HEK293 (cell line): ENCODE results near the gene GLIS1.

Source experiments
- CTCF ChIA-PET: fragments of 350-600 bp; formaldehyde crosslinking; extraction: SDS; loops from one replicate; lab custom pipeline; 2021; ENCODE audit warnings: antibody characterized with exemption; lab: Yijun Ruan, JAX
- POLR2A ChIA-PET: fragments of 300-600 bp; formaldehyde crosslinking; extraction: SDS; loops from one replicate; lab custom pipeline; 2020; ENCODE audit warnings: antibody characterized with exemption, inconsistent platforms; lab: Yijun Ruan, JAX
- H3K27ac ChIP-seq: fragments of 200-500 bp; sonication (Bioruptor generic); 2 replicates; pipeline ENCODE4 v1.5.1; 2014; ENCODE audit warnings: low read depth, low read length, control low read depth, inconsistent platforms; ENCODE audit errors: extremely low read depth
- H3K36me3 ChIP-seq, 2 experiments: fragments of 200-500 bp in 1 of 2; sonication (Bioruptor generic) in 1 of 2; 1 replicate in 1 of 2; 2 replicates in 1 of 2; pipeline ENCODE4 v1.5.1; 2014 to 2017; ENCODE audit warnings: inconsistent platforms in 2 of 2, low read length in 2 of 2; ENCODE audit not compliant: control insufficient read depth in 2 of 2, insufficient read depth in 1 of 2
- H3K4me1 ChIP-seq: fragments of 200-500 bp; sonication (Bioruptor generic); 2 replicates; pipeline ENCODE4 v1.5.1; 2014; ENCODE audit warnings: mild to moderate bottlenecking, low read length, inconsistent platforms; ENCODE audit not compliant: control insufficient read depth, insufficient read depth
- H3K4me3 ChIP-seq: 2 replicates; pipeline ENCODE4 v1.5.1; 2011; ENCODE audit warnings: low read depth, mild to moderate bottlenecking, control low read depth, low read length, moderate library complexity
- H3K9me3 ChIP-seq: fragments of 200-500 bp; sonication (Bioruptor generic); 2 replicates; pipeline ENCODE4 v1.5.1; 2014; ENCODE audit warnings: low read depth, low read length, inconsistent platforms; ENCODE audit not compliant: control insufficient read depth, insufficient read depth
- CTCF ChIP-seq: fragments of 450-650 bp; formaldehyde crosslinking; IDR thresholded peaks from 2 replicates; pipeline ENCODE4 v1.5.1; 2016; ENCODE audit warnings: missing biosample characterization, missing genetic modification characterization
- KLF17 ChIP-seq: fragments of 450-650 bp; formaldehyde crosslinking; IDR thresholded peaks from 2 replicates; pipeline ENCODE4 v1.5.1; 2016; ENCODE audit warnings: missing biosample characterization, missing genetic modification characterization
- KLF8 ChIP-seq: fragments of 450-650 bp; formaldehyde crosslinking; IDR thresholded peaks from 2 replicates; pipeline ENCODE4 v1.5.1; 2016; ENCODE audit warnings: missing biosample characterization, missing genetic modification characterization
- SCRT2 ChIP-seq: fragments of 450-650 bp; formaldehyde crosslinking; IDR thresholded peaks from 2 replicates; pipeline ENCODE4 v1.5.1; 2016; ENCODE audit warnings: missing biosample characterization, missing genetic modification characterization
- TRIM28 ChIP-seq: IDR thresholded peaks from 2 replicates; pipeline ENCODE4 v1.6.1; 2011; ENCODE audit warnings: low read length, control low read depth, borderline replicate concordance
- ZBTB1 ChIP-seq: fragments of 450-650 bp; formaldehyde crosslinking; IDR thresholded peaks from 2 replicates; pipeline ENCODE4 v1.5.1; 2016; ENCODE audit warnings: missing biosample characterization, missing genetic modification characterization
- ZNF155 ChIP-seq: fragments of 450-650 bp; formaldehyde crosslinking; IDR thresholded peaks from 2 replicates; pipeline ENCODE4 v1.5.1; 2016; ENCODE audit warnings: missing biosample characterization, missing genetic modification characterization
- ZNF211 ChIP-seq: fragments of 450-650 bp; formaldehyde crosslinking; IDR thresholded peaks from 2 replicates; pipeline ENCODE4 v1.5.1; 2016; ENCODE audit warnings: low read depth, missing biosample characterization, missing genetic modification characterization
- ZNF335 ChIP-seq: fragments of 450-650 bp; formaldehyde crosslinking; conservative IDR thresholded peaks from 2 replicates; pipeline ENCODE4 v1.5.1; 2016; ENCODE audit warnings: missing biosample characterization, missing genetic modification characterization
- ZNF350 ChIP-seq: fragments of 450-650 bp; formaldehyde crosslinking; IDR thresholded peaks from 2 replicates; pipeline ENCODE4 v1.5.0; 2017; ENCODE audit warnings: missing biosample characterization, mild to moderate bottlenecking, missing genetic modification characterization
- ZNF404 ChIP-seq: fragments of 450-650 bp; formaldehyde crosslinking; IDR thresholded peaks from 2 replicates; pipeline ENCODE4 v1.5.1; 2017; ENCODE audit warnings: missing biosample characterization, missing genetic modification characterization
- ZNF416 ChIP-seq: fragments of 450-650 bp; formaldehyde crosslinking; IDR thresholded peaks from 2 replicates; pipeline ENCODE4 v1.5.1; 2016; ENCODE audit warnings: missing biosample characterization, missing genetic modification characterization
- ZNF544 ChIP-seq: fragments of 450-650 bp; formaldehyde crosslinking; IDR thresholded peaks from 2 replicates; pipeline ENCODE4 v1.5.0; 2017; ENCODE audit warnings: missing biosample characterization, missing genetic modification characterization
- ZNF600 ChIP-seq: fragments of 450-650 bp; formaldehyde crosslinking; IDR thresholded peaks from 2 replicates; pipeline ENCODE4 v1.5.1; 2016; ENCODE audit warnings: missing biosample characterization, missing genetic modification characterization
- ZNF660 ChIP-seq: fragments of 450-650 bp; IDR thresholded peaks from 2 replicates; pipeline ENCODE4 v1.5.1; 2018; ENCODE audit warnings: missing biosample characterization, mild to moderate bottlenecking, missing genetic modification characterization
- ZNF707 ChIP-seq: fragments of 450-650 bp; formaldehyde crosslinking; IDR thresholded peaks from 2 replicates; pipeline ENCODE4 v1.5.1; 2016; ENCODE audit warnings: missing biosample characterization, missing genetic modification characterization
- ZSCAN16 ChIP-seq: fragments of 450-650 bp; formaldehyde crosslinking; IDR thresholded peaks from 2 replicates; pipeline ENCODE4 v1.5.1; 2016; ENCODE audit warnings: missing biosample characterization, missing genetic modification characterization
- TF ChIP-seq, protein P1 (sequence below): fragments of 450-650 bp; formaldehyde crosslinking; IDR thresholded peaks from 2 replicates; pipeline ENCODE4 v1.5.1; 2016; ENCODE audit warnings: missing biosample characterization, missing genetic modification characterization
- TF ChIP-seq, protein P2 (sequence below): fragments of 450-650 bp; formaldehyde crosslinking; IDR thresholded peaks from 2 replicates; pipeline ENCODE4 v1.5.1; 2016; ENCODE audit warnings: missing biosample characterization, missing genetic modification characterization, low read depth
- TF ChIP-seq, protein P3 (sequence below): fragments of 450-650 bp; formaldehyde crosslinking; IDR thresholded peaks from 2 replicates; pipeline ENCODE4 v1.5.1; 2016; ENCODE audit warnings: missing biosample characterization, missing genetic modification characterization

Gene GLIS1

DNA sequence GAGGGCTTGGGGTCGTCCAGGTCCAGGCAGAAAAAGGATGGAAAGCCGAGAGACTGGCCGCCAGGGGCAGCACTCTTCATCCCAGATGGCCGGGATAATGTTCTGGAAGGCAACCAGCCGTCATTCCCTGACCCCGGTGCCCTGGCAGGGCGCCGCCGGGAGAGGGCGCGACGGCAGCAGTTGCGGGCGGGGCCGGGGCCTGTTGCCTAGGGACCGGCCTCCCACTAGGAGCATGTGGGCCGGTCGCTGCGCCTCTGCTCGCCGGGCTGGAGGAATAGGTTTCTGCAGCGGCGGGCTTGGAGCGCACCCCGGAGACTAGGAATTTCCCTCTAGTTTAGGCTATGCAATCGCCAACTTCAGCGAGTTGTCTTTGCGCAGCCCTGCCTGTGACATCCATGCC is 268.8 kb downstream of the GLIS1 start (continued):
- TF ChIP-seq ZNF660, result peak; percentile 31; the same call in 1 of the 2 replicates
- TF ChIP-seq ZNF600 (tag by site-specific recombination), result peak; percentile 85
- TF ChIP-seq, protein P1, sequence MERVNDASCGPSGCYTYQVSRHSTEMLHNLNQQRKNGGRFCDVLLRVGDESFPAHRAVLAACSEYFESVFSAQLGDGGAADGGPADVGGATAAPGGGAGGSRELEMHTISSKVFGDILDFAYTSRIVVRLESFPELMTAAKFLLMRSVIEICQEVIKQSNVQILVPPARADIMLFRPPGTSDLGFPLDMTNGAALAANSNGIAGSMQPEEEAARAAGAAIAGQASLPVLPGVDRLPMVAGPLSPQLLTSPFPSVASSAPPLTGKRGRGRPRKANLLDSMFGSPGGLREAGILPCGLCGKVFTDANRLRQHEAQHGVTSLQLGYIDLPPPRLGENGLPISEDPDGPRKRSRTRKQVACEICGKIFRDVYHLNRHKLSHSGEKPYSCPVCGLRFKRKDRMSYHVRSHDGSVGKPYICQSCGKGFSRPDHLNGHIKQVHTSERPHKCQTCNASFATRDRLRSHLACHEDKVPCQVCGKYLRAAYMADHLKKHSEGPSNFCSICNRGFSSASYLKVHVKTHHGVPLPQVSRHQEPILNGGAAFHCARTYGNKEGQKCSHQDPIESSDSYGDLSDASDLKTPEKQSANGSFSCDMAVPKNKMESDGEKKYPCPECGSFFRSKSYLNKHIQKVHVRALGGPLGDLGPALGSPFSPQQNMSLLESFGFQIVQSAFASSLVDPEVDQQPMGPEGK, result peak; percentile 58; the same call in 1 of the 2 replicates
- 0 out of 2 replicates have a peak, but pooled peaks have one; percentile 21 for TF ChIP-seq CTCF (tag by site-specific recombination)
- peak; percentile 42; the same call in 1 of the 2 replicates for TF ChIP-seq SCRT2 (tag by site-specific recombination)

DNA sequence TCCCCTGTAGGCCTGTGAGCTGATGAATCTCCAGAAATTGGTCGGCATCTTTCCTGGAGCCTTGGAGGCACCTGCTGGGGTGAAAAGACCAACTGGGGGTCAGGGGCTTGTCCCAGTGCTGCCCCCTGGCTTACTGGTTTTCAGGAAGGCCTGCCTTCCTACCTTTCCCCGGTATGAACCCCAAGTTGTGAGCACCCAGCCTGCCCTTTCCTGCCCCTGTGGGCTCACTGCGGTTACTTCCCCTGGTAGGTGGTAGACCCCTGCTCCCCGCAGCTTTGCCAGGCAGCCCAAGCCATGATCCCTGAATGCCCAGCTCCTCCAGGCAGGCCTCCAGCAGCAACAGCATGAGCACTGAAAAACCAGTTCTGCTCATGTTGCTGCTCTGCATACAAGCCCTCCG is 269.6 kb downstream of the GLIS1 start:
- Histone ChIP-seq H3K36me3 (no peaks in the 10 kb centered on the region), H3K4me3 (no peak overlapping the region), H3K4me1 (no peaks in the 10 kb centered on the region), H3K9me3 (no peaks in the 10 kb centered on the region), H3K27ac (no peak overlapping the region)
- POLR2A ChIA-PET, result no interaction called here
- TF ChIP-seq, protein P2, sequence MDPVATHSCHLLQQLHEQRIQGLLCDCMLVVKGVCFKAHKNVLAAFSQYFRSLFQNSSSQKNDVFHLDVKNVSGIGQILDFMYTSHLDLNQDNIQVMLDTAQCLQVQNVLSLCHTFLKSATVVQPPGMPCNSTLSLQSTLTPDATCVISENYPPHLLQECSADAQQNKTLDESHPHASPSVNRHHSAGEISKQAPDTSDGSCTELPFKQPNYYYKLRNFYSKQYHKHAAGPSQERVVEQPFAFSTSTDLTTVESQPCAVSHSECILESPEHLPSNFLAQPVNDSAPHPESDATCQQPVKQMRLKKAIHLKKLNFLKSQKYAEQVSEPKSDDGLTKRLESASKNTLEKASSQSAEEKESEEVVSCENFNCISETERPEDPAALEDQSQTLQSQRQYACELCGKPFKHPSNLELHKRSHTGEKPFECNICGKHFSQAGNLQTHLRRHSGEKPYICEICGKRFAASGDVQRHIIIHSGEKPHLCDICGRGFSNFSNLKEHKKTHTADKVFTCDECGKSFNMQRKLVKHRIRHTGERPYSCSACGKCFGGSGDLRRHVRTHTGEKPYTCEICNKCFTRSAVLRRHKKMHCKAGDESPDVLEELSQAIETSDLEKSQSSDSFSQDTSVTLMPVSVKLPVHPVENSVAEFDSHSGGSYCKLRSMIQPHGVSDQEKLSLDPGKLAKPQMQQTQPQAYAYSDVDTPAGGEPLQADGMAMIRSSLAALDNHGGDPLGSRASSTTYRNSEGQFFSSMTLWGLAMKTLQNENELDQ (tag by site-specific recombination), result no peak
- TF ChIP-seq ZNF155 (tag by site-specific recombination), result no peak
- TF ChIP-seq ZNF404 (tag by site-specific recombination), result no peak
- TF ChIP-seq ZSCAN16 (tag by site-specific recombination), result no peak
- no peak for TF ChIP-seq KLF17 (tag by site-specific recombination)
- TF ChIP-seq ZNF707 (tag by site-specific recombination), result no peak
- no peak for TF ChIP-seq ZNF211 (tag by site-specific recombination)
- TF ChIP-seq ZNF335, result no peak
- no peak for TF ChIP-seq KLF8
- no peak for TF ChIP-seq TRIM28
- no peak for TF ChIP-seq ZNF544 (tag by site-specific recombination)
- TF ChIP-seq, protein P3, sequence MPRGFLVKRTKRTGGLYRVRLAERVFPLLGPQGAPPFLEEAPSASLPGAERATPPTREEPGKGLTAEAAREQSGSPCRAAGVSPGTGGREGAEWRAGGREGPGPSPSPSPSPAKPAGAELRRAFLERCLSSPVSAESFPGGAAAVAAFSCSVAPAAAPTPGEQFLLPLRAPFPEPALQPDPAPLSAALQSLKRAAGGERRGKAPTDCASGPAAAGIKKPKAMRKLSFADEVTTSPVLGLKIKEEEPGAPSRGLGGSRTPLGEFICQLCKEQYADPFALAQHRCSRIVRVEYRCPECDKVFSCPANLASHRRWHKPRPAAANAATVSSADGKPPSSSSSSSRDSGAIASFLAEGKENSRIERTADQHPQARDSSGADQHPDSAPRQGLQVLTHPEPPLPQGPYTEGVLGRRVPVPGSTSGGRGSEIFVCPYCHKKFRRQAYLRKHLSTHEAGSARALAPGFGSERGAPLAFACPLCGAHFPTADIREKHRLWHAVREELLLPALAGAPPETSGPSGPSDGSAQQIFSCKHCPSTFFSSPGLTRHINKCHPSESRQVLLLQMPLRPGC, result no peak
- no peak for TF ChIP-seq ZNF350 (tag by site-specific recombination)
- TF ChIP-seq ZBTB1 (tag by site-specific recombination), result no peak
- no peak for TF ChIP-seq ZNF416 (tag by site-specific recombination)
- CTCF ChIA-PET, result interaction anchor here (0.6 to 1.3 kb wide), 14 partner anchors 13 to 369 kb away, joined by 3 to 4 read pairs (median 3); partner anchors contain the start of gene NDC1
